Stimulated activated naive CD8-positive, alpha-beta T cell treated with anti-CD3 and anti-CD28 coated beads, Interleukin-15, Interleukin-2, amounts not matched to agents 100 ng/mL and 50 ng/mL, for 24 hours (primary cell): Measurements from ENCODE around the gene FASTK.
"Not testable (repeated sequence)": the region's sequence is repeated elsewhere in the genome, so short reads cannot be mapped to it uniquely, and the experiment has no call there.

ENCODE experiments used
- H3K27ac Mint-ChIP-seq: one replicate; pipeline ENCODE4 v1.8.0; 2021; ENCODE audit warnings: mild to moderate bottlenecking, mixed read lengths
- H3K27me3 Mint-ChIP-seq: one replicate; pipeline ENCODE4 v1.8.0; 2021; ENCODE audit warnings: mixed read lengths
- H3K36me3 Mint-ChIP-seq: one replicate; pipeline ENCODE4 v1.8.0; 2021; ENCODE audit warnings: low read depth, mixed read lengths
- H3K4me1 Mint-ChIP-seq: one replicate; pipeline ENCODE4 v1.8.0; 2021; ENCODE audit warnings: low read depth, mixed read lengths
- H3K4me3 Mint-ChIP-seq: one replicate; pipeline ENCODE4 v1.8.0; 2021; ENCODE audit warnings: mild to moderate bottlenecking, mixed read lengths
- H3K9me3 Mint-ChIP-seq: one replicate; pipeline ENCODE4 v1.8.0; 2021; ENCODE audit warnings: mixed read lengths

FASTK gene

DNA sequence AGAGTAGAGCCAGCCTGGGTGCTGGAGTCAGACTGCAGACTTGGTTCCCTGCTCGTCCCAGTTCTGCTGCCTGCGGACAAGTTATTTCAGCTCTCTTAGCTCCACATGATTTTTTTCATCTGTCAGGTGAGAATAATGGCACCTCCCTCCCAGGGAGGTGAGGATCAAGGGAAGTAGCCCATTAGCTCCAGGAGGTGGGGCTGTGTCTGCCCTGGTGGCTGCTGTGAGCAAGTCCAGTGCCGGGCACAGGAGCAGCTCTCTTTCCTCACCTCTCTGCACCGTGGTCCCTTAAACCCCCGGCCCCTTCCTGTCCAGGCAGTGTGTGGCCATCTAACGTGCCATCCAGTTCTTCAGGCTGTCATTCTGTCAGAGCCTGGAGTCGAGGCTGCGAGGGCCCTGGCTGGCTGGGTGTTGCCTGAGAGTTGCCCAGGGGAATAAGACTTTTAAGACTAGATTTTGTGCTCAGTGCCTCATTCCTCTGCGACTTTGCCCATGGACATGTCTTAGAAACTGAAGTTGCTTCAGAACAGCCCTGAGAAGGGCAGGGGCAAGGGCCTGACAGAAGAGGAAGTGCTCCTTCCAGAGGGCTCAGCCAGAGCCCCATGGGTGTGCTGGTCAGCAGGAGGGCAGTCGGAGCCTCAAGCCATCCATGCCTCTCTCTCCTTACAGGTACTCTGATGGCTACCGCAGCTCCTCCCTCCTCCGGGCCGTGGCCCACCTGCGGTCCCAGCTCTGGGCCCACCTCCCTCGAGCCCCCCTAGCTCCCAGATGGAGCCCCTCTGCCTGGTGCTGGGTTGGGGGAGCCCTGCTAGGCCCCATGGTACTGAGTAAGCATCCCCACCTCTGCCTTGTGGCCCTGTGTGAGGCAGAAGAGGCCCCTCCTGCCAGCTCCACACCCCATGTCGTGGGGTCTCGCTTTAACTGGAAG lies 47.4 kb downstream of the FASTK start:
- Mint-ChIP-seq H3K4me3 (no peak overlapping the region), H3K9me3 (no peaks in the 10 kb centered on the region), H3K4me1 (peaks cover 22% of the 10 kb centered on the region), H3K36me3 (peaks cover 16% of the 10 kb centered on the region), H3K27me3 (no peaks in the 10 kb centered on the region), H3K27ac (no peak overlapping the region)

DNA sequence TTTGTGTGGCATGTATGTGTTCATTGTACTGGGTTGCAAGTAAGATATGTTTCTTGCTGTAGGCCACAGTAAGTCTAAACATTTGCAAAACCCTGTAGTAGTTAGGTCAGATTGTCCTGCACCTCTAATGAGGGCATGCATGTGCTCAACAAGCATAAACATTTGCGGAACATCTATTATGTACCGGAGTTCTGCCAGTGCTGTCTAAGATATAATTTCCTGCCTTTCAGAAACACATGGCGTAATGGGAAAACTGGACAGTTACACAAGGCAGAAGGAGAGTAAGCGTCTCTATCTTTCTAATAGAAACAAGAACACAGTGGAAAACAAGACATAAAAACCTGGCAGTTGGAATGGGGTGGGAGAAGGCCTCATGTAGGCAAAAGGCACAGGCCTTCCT lies 49.6 kb downstream of the FASTK start:
- peaks cover 16% of the 10 kb centered on the region for H3K36me3 Mint-ChIP-seq
- no peaks in the 10 kb centered on the region for H3K9me3 Mint-ChIP-seq
- no peaks in the 10 kb centered on the region for H3K27me3 Mint-ChIP-seq
- no peak overlapping the region for H3K4me3 Mint-ChIP-seq
- H3K27ac Mint-ChIP-seq = no peak overlapping the region
- H3K4me1 Mint-ChIP-seq = peaks cover 26% of the 10 kb centered on the region

DNA sequence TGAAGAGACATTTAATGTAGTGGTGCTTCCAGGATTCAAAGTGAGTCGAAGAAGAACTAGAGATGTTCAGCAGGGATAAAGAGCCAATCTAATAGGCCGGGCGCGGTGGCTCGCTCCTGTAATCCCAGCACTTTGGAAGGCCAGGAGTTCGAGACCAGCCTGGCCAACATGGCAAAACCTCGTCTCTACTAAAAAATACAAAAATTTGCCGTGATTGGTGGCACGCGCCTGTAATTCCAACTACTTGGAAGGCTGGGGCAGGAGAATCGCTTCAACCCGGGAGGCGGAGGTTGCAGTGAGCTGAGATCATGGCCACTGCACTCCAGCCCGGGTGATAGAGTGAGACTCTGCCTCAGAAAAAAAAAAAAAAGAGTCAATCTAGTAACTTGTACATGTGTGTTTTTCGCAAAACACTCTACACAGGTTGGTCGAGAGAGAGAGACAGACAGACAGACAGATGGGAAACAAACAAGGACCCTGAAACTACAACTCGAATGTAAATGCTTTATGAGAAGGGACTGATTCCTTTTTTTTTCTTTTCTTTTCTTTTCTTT lies 51.6 kb downstream of the FASTK start:
- peak overlapping the region; percentile 98 for H3K4me3 Mint-ChIP-seq
- no peaks in the 10 kb centered on the region for H3K27me3 Mint-ChIP-seq
- no peaks in the 10 kb centered on the region for H3K9me3 Mint-ChIP-seq
- H3K4me1 Mint-ChIP-seq = peaks cover 26% of the 10 kb centered on the region
- peaks cover 16% of the 10 kb centered on the region for H3K36me3 Mint-ChIP-seq
- H3K27ac Mint-ChIP-seq = peak overlapping the region; percentile 94

DNA sequence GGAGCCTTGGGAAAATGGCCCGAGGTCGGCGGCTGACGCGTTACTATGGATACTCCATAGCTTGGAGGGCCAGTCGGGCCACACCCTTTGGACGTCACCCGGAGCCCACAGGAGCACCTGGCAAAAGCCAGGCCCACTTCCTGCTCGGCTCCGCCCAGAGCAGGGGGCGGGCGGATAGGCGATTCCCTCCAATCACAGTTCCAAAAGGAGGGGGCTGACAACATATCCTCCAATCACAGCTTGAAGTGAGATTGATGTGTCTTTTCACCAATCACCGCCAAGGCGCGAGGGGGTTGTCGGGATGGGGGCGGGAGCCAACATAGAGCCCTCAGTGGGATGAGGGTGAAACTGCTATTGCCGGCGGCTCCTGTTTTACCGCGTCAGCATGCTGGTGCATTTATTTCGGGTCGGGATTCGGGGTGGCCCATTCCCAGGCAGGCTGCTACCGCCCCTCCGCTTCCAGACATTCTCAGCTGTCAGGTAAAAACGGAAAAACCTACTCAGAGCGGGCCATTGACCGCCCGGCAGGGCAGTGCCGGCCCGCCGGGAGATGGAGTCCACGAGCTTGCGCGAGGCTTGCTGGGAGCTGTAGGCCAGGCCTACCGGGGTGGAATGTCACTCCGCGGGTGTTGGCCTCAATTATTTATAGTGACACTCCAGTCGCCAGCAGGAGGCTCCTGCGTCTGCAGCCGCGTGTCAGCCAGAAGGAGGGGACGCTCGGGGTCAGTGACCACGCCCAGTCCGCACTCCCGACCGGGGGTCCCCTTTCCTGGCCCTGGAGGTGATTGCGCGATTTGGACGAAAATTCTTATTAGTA lies 52.3 kb downstream of the FASTK start, which contains the start of gene ABCB8:
Gene ABCB8 (plus strand): TSS at position 320 of the 817 bp plus-strand sequence. CDS start 66 bp downstream, at position 386.
- H3K36me3 Mint-ChIP-seq = peaks cover 16% of the 10 kb centered on the region
- peak within 1 kb of the TSS; percentile 94 for H3K27ac Mint-ChIP-seq
- no peaks in the 10 kb centered on the region for H3K9me3 Mint-ChIP-seq
- peaks cover 26% of the 10 kb centered on the region for H3K4me1 Mint-ChIP-seq
- H3K4me3 Mint-ChIP-seq = peak within 1 kb of the TSS; percentile 98
- no peaks in the 10 kb centered on the region for H3K27me3 Mint-ChIP-seq

DNA sequence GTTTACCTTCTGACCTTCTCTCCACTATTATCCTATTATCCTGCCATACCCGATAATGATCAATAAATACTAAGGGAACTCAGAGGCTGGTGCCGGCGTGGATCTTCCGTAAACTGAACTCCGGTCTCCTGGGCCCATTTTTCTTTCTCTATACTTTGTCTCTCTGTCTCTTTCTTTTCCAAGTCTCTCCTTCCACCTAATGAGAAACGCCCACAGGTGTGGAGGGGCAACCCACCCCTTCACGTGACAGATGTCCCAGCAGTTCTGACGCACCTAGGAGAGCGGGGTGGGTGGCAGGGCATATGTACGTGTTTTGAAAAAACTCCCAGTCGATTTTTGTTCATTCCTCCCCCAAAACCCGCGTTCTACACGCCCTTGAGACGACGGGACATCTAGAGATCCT lies 52.9 kb downstream of the FASTK start:
- H3K9me3 Mint-ChIP-seq, H3K27me3 Mint-ChIP-seq: not testable (repeated sequence)
- H3K4me3 Mint-ChIP-seq = peak overlapping the region; percentile 98
- peak overlapping the region; percentile 94 for H3K27ac Mint-ChIP-seq
- peaks cover 26% of the 10 kb centered on the region for H3K4me1 Mint-ChIP-seq
- H3K36me3 Mint-ChIP-seq = peaks cover 16% of the 10 kb centered on the region

DNA sequence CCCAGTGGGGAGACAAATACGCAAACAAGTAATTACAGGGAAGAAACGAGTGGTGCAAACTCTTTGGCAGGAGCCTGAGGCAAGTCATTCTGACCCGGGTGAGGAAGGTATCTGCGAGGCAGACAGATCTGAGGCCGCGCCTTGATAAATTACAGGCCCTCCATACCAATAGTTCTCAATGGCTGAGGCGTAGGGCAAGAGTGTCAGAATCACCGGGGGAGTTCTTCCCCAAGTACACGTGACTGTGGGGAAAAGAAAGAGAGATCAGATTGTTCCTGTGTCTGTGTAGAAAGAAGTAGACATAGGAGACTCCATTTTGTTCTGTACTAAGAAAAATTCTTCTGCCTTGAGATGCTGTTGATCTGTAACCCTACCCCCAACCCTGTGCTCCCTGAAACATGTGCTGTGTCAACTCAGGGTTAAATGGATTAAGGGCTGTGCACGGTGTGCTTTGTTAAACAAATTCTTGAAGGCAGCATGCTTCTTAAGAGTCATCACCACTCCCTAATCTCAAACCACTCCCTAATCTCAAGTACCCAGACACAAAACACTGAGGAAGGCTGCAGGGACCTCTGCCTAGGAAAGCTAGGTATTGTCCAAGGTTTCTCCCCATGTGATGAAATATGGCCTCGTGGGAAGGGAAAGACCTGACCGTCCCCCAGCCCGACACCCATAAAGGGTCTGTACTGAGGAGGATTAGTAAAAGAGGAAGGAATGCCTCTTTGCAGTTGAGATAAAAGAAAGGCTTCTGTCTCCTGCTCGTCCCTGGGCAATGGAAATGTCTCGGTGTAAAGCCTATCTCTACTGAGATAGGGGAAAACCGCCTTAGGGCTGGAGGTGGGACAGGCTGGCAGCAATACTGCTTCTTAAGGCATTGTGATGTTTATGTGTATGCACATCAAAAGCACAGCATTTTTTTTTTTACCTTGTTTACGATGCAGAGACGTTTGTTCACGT lies 53.6 kb downstream of the FASTK start:
- Mint-ChIP-seq H3K27ac (peak overlapping the region; percentile 94), H3K4me3 (peak overlapping the region; percentile 98), H3K4me1 (peaks cover 26% of the 10 kb centered on the region), H3K36me3 (peaks cover 14% of the 10 kb centered on the region)
- H3K9me3 Mint-ChIP-seq, H3K27me3 Mint-ChIP-seq: not testable (repeated sequence)
